ENCODE measurements around the gene C6orf52.
"Not testable (repeated sequence)": the region's sequence is repeated elsewhere in the genome, so short reads cannot be mapped to it uniquely, and the experiment has no call there.

The C6orf52 gene

GRCh38 chr6:10725044-10725443 lies 30.6 kb upstream of the C6orf52 start:
- H3K4me3 ChIP-seq (ENCODE audit: low read length in 2 of 2) = no peak overlapping the region
- H3K9me3 ChIP-seq (ENCODE audit: control insufficient read depth in 2 of 2, low read length in 2 of 2) = no peaks in the 10 kb centered on the region
- peaks cover 14 to 20% of the 10 kb centered on the region in 2 donors for H3K4me1 ChIP-seq (ENCODE audit: control insufficient read depth in 2 of 2, insufficient read depth in 2 of 2, low read length in 2 of 2)
- no peaks in the 10 kb centered on the region for H3K27me3 ChIP-seq (ENCODE audit: control insufficient read depth in 2 of 2, insufficient read depth in 2 of 2, low read length in 2 of 2)
- H3K9ac ChIP-seq (ENCODE audit: low read depth in 1 of 2, low read length in 2 of 2) = no peak overlapping the region
- no peak overlapping the region for H3K27ac ChIP-seq (ENCODE audit: low read depth in 2 of 2, low read length in 2 of 2)
- H3K36me3 ChIP-seq (ENCODE audit: control insufficient read depth in 2 of 2, insufficient read depth in 2 of 2, low read length in 2 of 2) = peaks cover 21 to 38% of the 10 kb centered on the region in 2 donors

- Histone ChIP-seq H3K27ac (ENCODE audit: low read depth in 2 of 2, low read length in 2 of 2) (peak overlapping the region; percentile 81 to 91), H3K36me3 (ENCODE audit: control insufficient read depth in 2 of 2, insufficient read depth in 2 of 2, low read length in 2 of 2) (peaks cover 20 to 25% of the 10 kb centered on the region in 2 donors), H3K27me3 (ENCODE audit: control insufficient read depth in 2 of 2, insufficient read depth in 2 of 2, low read length in 2 of 2) (no peaks in the 10 kb centered on the region), H3K9me3 (ENCODE audit: control insufficient read depth in 2 of 2, low read length in 2 of 2) (no peaks in the 10 kb centered on the region), H3K4me3 (ENCODE audit: low read length in 2 of 2) (peak overlapping the region; percentile 73 to 94), H3K9ac (ENCODE audit: low read depth in 1 of 2, low read length in 2 of 2) (peak overlapping the region; percentile 84 to 93), H3K4me1 (ENCODE audit: control insufficient read depth in 2 of 2, insufficient read depth in 2 of 2, low read length in 2 of 2) (peaks cover 14 to 20% of the 10 kb centered on the region in 2 donors)
Observed at GRCh38 chr6:10723567-10723881, 29.1 kb upstream of the C6orf52 start.

GRCh38 chr6:10722820-10723566 lies 28.6 kb upstream of the C6orf52 start, which contains the start of gene TMEM14C:
Gene TMEM14C, plus strand, starts transcription at chr6:10723070. Its CDS starts 1,544 bp downstream, at chr6:10724614.
- peaks cover 15 to 20% of the 10 kb centered on the region in 2 donors for H3K36me3 ChIP-seq (ENCODE audit: control insufficient read depth in 2 of 2, insufficient read depth in 2 of 2, low read length in 2 of 2)
- no peaks in the 10 kb centered on the region for H3K27me3 ChIP-seq (ENCODE audit: control insufficient read depth in 2 of 2, insufficient read depth in 2 of 2, low read length in 2 of 2)
- peaks cover 14 to 20% of the 10 kb centered on the region in 2 donors for H3K4me1 ChIP-seq (ENCODE audit: control insufficient read depth in 2 of 2, insufficient read depth in 2 of 2, low read length in 2 of 2)
- H3K9ac ChIP-seq (ENCODE audit: low read depth in 1 of 2, low read length in 2 of 2) = peak within 1 kb of the TSS; percentile 84 to 93
- no peaks in the 10 kb centered on the region for H3K9me3 ChIP-seq (ENCODE audit: control insufficient read depth in 2 of 2, low read length in 2 of 2)
- peak within 1 kb of the TSS; percentile 81 to 91 for H3K27ac ChIP-seq (ENCODE audit: low read depth in 2 of 2, low read length in 2 of 2)
- H3K4me3 ChIP-seq (ENCODE audit: low read length in 2 of 2) = peak within 1 kb of the TSS; percentile 73 to 94

GRCh38 chr6:10722570-10722819 lies 28.1 kb upstream of the C6orf52 start:
- no peaks in the 10 kb centered on the region for H3K27me3 ChIP-seq (ENCODE audit: control insufficient read depth in 2 of 2, insufficient read depth in 2 of 2, low read length in 2 of 2)
- peaks cover 14 to 20% of the 10 kb centered on the region in 2 donors for H3K4me1 ChIP-seq (ENCODE audit: control insufficient read depth in 2 of 2, insufficient read depth in 2 of 2, low read length in 2 of 2)
- H3K9ac ChIP-seq (ENCODE audit: low read depth in 1 of 2, low read length in 2 of 2) = peak overlapping the region; percentile 54 to 84
- peaks cover 13 to 16% of the 10 kb centered on the region in 2 donors for H3K36me3 ChIP-seq (ENCODE audit: control insufficient read depth in 2 of 2, insufficient read depth in 2 of 2, low read length in 2 of 2)
- H3K4me3 ChIP-seq (ENCODE audit: low read length in 2 of 2) = peak overlapping the region; percentile 73 to 94
- H3K9me3 ChIP-seq (ENCODE audit: control insufficient read depth in 2 of 2, low read length in 2 of 2) = no peaks in the 10 kb centered on the region
- H3K27ac ChIP-seq (ENCODE audit: low read depth in 2 of 2, low read length in 2 of 2) = peak overlapping the region; percentile 81 to 91

- Histone ChIP-seq H3K27me3 (ENCODE audit: control insufficient read depth in 2 of 2, insufficient read depth in 2 of 2, low read length in 2 of 2) (no peaks in the 10 kb centered on the region), H3K27ac (ENCODE audit: low read depth in 2 of 2, low read length in 2 of 2) (peak overlapping the region; percentile 81 to 91), H3K9me3 (ENCODE audit: control insufficient read depth in 2 of 2, low read length in 2 of 2) (no peaks in the 10 kb centered on the region), H3K9ac (ENCODE audit: low read depth in 1 of 2, low read length in 2 of 2) (peak overlapping the region; percentile 54 to 84), H3K36me3 (ENCODE audit: control insufficient read depth in 2 of 2, insufficient read depth in 2 of 2, low read length in 2 of 2) (peaks cover 13 to 15% of the 10 kb centered on the region in 2 donors), H3K4me3 (ENCODE audit: low read length in 2 of 2) (peak overlapping the region; percentile 73 to 94), H3K4me1 (ENCODE audit: control insufficient read depth in 2 of 2, insufficient read depth in 2 of 2, low read length in 2 of 2) (peaks cover 14 to 20% of the 10 kb centered on the region in 2 donors)
Observed at GRCh38 chr6:10721850-10722569, 27.6 kb upstream of the C6orf52 start.

- H3K27me3 ChIP-seq (ENCODE audit: control insufficient read depth in 2 of 2, insufficient read depth in 2 of 2, low read length in 2 of 2); H3K9me3 ChIP-seq (ENCODE audit: control insufficient read depth in 2 of 2, low read length in 2 of 2): not testable (repeated sequence)
- Histone ChIP-seq H3K27ac (ENCODE audit: low read depth in 2 of 2, low read length in 2 of 2) (peak overlapping the region; percentile 84 to 89), H3K4me3 (ENCODE audit: low read length in 2 of 2) (peak overlapping the region; percentile 67 to 77), H3K4me1 (ENCODE audit: control insufficient read depth in 2 of 2, insufficient read depth in 2 of 2, low read length in 2 of 2) (peaks cover 14 to 20% of the 10 kb centered on the region in 2 donors), H3K9ac (ENCODE audit: low read depth in 1 of 2, low read length in 2 of 2) (peak overlapping the region in 1 of 2 donors; percentile 84), H3K36me3 (ENCODE audit: control insufficient read depth in 2 of 2, insufficient read depth in 2 of 2, low read length in 2 of 2) (peaks cover 12 to 14% of the 10 kb centered on the region in 2 donors)
Observed at GRCh38 chr6:10720960-10721849, 26.8 kb upstream of the C6orf52 start.

GRCh38 chr6:10720265-10720959 lies 26.0 kb upstream of the C6orf52 start:
- peak overlapping the region; percentile 84 to 89 for H3K27ac ChIP-seq (ENCODE audit: low read depth in 2 of 2, low read length in 2 of 2)
- H3K4me3 ChIP-seq (ENCODE audit: low read length in 2 of 2) = peak overlapping the region; percentile 67 to 77
- H3K9me3 ChIP-seq (ENCODE audit: control insufficient read depth in 2 of 2, low read length in 2 of 2) = no peaks in the 10 kb centered on the region
- H3K36me3 ChIP-seq (ENCODE audit: control insufficient read depth in 2 of 2, insufficient read depth in 2 of 2, low read length in 2 of 2) = peaks cover 5 to 7% of the 10 kb centered on the region in 2 donors
- peak overlapping the region; percentile 41 to 84 for H3K9ac ChIP-seq (ENCODE audit: low read depth in 1 of 2, low read length in 2 of 2)
- no peaks in the 10 kb centered on the region for H3K27me3 ChIP-seq (ENCODE audit: control insufficient read depth in 2 of 2, insufficient read depth in 2 of 2, low read length in 2 of 2)
- peaks cover 14 to 20% of the 10 kb centered on the region in 2 donors for H3K4me1 ChIP-seq (ENCODE audit: control insufficient read depth in 2 of 2, insufficient read depth in 2 of 2, low read length in 2 of 2)

GRCh38 chr6:10719964-10720264 lies 25.5 kb upstream of the C6orf52 start:
- peak overlapping the region; percentile 41 to 84 for H3K9ac ChIP-seq (ENCODE audit: low read depth in 1 of 2, low read length in 2 of 2)

GRCh38 chr6:10719296-10719963 lies 25.0 kb upstream of the C6orf52 start:
- Histone ChIP-seq H3K36me3 (ENCODE audit: control insufficient read depth in 2 of 2, insufficient read depth in 2 of 2, low read length in 2 of 2) (no peaks in the 10 kb centered on the region), H3K9ac (ENCODE audit: low read depth in 1 of 2, low read length in 2 of 2) (peak overlapping the region in 1 of 2 donors; percentile 84), H3K9me3 (ENCODE audit: control insufficient read depth in 2 of 2, low read length in 2 of 2) (no peaks in the 10 kb centered on the region), H3K27me3 (ENCODE audit: control insufficient read depth in 2 of 2, insufficient read depth in 2 of 2, low read length in 2 of 2) (no peaks in the 10 kb centered on the region), H3K27ac (ENCODE audit: low read depth in 2 of 2, low read length in 2 of 2) (peak overlapping the region; percentile 84 to 89), H3K4me1 (ENCODE audit: control insufficient read depth in 2 of 2, insufficient read depth in 2 of 2, low read length in 2 of 2) (peaks cover 11 to 20% of the 10 kb centered on the region in 2 donors), H3K4me3 (ENCODE audit: low read length in 2 of 2) (peak overlapping the region; percentile 67 to 77)

More at GRCh38 chr6:10719964-10720264, 25.5 kb upstream of the C6orf52 start:
- no peaks in the 10 kb centered on the region for H3K27me3 ChIP-seq (ENCODE audit: control insufficient read depth in 2 of 2, insufficient read depth in 2 of 2, low read length in 2 of 2)
- H3K27ac ChIP-seq (ENCODE audit: low read depth in 2 of 2, low read length in 2 of 2) = peak overlapping the region; percentile 84 to 89
- H3K9me3 ChIP-seq (ENCODE audit: control insufficient read depth in 2 of 2, low read length in 2 of 2) = no peaks in the 10 kb centered on the region
- peak overlapping the region; percentile 67 to 77 for H3K4me3 ChIP-seq (ENCODE audit: low read length in 2 of 2)
- peaks cover 1 to 2% of the 10 kb centered on the region in 2 donors for H3K36me3 ChIP-seq (ENCODE audit: control insufficient read depth in 2 of 2, insufficient read depth in 2 of 2, low read length in 2 of 2)
- H3K4me1 ChIP-seq (ENCODE audit: control insufficient read depth in 2 of 2, insufficient read depth in 2 of 2, low read length in 2 of 2) = peaks cover 14 to 20% of the 10 kb centered on the region in 2 donors

Measured in mucosa of rectum (tissue), 2 donors.